Right hindlimb (tissue), 1 donor: ENCODE results near the gene NEK6.

Experiments
- DNase-seq: peaks from one replicate; pipeline ENCODE4 v3.0.0-alpha.2; 2018

Gene NEK6

DNA sequence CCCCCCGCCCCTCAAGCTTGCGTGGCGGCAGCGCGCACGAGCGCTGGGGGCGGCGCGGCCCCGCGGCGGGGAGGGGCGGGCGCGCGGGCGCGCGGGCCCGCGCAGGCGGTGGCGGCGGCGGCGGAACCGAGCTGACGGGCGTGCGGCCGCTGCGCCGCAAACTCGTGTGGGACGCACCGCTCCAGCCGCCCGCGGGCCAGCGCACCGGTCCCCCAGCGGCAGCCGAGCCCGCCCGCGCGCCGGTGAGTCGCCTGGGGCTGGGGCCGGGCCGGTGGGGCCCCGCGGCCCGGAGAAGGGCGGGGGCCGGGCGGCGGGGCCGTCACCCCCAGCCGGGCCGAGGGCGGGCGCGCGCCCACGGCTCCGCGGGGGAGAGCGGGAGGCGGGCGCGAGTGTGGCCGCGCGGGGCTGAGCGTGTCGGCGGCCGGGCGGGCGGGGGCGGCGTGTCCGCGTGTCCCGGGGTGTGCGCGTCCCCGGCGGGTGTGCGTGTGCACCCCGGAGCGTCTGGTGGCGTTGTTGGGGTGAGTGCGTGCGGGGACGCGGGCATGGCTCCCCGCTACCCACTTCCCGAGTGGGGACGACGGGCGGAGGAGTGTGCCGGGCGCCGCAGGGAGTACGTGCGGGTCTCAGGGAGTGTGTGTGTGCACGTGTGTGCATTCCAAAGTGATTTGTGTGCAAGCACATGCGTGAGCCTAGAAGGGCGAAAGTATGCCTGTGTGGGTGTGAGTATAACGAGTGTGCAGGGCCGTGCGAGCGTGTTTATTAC lies at the start of gene NEK6:
Gene NEK6, plus strand, starts transcription at position 106 of the 763 bp plus-strand sequence. CDS start 44,016 bp downstream, outside the sequence.
- peak; percentile 64 for DNase-seq

DNA sequence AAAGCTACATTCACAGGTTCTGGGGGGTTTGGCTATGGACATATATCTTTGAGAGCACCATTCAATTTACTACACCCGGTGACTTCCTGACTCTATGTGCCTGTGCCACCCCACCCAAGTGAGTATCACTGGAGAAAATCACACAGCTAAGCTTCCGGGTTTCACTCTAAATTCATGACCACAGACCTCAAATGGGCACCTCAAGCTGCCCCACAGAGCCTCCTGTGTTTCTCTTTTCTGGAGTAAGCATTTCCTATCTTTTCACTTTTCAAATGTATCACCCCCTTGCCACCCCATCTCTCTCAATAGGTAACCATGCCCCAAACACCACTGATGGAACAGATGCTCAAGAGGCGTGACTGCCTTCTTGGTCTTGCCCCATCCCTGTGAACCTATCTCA lies 49.2 kb upstream of the NEK6 start:
- DNase-seq = no peak

DNA sequence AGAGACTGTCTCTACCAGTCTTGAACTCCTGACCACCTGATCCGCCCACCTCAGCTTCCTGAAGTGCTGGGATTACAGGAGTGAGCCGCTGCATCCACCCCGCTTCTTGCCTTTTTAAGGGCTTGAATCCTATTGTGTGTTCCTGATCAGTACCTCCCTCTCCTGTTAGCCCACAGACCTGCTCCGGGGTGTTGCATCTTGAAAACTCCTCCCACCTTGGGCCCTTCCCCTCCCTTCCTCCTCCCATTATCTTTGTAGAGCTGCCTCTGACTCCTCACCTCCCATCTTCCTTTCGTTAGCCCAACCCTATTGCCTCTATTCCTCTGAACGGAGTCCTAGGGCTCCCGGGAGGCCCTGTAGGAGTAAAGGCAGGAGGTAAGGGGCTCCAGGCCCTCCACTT lies 48.5 kb upstream of the NEK6 start:
- no peak for DNase-seq

DNA sequence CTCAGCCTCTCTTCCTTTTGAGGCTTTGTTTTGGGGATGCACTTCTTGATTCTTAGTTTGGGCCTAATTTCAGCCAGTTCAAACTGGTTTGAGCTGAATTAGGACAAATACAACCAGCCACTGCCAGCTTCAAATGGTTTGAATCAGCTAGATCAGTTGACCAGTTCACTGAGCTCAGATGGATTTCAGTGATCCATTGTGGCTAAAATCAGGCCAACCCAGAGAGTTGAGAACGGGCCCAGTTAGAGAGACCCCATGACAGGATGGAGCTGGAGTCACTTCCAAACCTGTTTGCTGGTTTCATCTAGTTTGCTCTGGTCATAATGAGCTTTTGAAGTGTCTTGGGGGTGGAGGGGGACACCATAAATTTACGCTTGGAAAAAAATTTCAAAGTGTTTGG lies 48.0 kb upstream of the NEK6 start:
- DNase-seq = no peak

DNA sequence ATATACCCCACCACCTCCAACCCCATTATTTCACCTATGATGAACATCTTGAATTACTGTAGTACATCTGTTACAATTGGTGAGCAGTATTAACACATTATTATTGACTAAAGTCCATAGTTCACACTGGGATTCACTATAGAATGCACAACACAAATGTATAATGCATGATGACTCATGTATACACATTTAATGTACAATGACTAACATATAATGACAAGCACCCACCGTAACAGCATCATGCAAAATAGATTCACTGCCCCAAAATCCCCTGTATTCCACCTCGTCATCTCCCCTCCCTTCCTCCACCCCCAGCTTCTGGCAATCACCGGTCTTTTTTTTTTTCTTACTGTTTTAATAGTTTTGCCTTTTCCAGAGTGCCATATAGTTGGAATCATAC lies 47.1 kb upstream of the NEK6 start:
- no peak for DNase-seq

DNA sequence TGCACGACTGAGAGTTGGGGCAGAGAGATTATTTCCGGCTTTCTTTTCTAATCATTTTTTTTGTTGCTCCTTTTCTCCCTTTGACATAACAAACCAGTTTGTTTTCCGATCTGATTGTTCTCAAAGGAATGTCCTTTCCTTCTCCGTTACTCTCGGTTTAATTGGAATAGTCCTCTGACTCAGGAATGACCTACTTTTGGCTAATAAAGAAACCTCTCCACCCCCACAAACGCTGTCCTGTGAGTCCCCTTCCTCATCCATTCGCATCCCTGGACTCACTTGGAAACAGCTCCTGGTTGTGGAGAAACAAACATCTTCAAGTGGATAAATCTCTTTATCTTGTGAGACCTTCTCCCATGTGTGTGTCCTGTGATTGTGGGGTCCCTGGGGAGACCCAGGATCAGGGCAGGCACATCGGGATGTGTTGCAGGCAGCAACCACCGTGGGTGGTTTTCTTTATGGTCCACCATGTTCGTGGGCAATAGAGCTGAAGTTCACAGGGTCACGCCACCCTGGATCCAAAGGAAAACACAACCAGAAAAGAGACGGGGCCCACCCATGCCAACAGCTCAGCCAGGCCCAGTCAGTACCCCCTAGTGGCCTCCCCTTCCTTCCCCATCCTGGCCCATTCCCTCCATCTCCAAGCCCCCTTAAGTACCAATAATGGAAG lies 45.2 kb upstream of the NEK6 start:
- DNase-seq = no peak

DNA sequence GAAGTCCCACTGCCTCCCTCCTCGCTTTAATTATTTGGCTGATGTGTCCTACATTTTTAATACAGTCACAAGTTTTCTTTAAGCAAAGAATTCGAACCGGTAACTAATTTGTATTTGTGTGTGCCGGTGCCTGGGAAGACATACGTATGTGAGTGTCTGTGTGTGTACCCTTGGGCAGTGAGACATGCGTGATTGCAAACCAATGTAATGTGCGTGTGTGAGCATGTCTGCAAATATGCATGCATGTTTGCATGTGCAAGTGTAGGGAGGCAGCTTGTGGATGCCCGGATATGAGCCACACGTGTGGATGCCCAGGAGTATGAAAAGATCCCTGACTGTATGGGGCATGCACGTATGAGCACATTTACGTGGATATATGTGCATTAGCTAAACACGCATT lies 44.4 kb upstream of the NEK6 start:
- DNase-seq = no peak

DNA sequence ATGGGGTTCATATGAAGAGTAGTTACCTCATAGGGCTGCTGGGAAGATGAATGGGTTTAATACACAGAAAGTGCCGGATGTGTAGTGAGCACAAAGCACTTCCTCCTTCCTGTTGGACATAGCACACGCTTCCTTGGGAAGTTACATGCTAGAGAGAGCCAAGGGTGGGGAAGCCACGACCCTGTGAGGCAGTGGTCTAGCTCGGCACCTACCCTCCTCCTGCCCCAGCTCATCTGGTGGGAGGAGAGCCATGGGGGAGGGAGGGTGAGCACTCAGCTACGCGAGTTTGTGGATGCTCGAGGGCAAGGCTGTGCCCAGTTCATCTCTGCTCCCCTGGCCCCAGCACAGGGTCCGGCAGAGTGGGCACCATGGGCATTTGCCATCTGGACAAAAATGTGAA lies 43.6 kb upstream of the NEK6 start:
- no peak for DNase-seq

DNA sequence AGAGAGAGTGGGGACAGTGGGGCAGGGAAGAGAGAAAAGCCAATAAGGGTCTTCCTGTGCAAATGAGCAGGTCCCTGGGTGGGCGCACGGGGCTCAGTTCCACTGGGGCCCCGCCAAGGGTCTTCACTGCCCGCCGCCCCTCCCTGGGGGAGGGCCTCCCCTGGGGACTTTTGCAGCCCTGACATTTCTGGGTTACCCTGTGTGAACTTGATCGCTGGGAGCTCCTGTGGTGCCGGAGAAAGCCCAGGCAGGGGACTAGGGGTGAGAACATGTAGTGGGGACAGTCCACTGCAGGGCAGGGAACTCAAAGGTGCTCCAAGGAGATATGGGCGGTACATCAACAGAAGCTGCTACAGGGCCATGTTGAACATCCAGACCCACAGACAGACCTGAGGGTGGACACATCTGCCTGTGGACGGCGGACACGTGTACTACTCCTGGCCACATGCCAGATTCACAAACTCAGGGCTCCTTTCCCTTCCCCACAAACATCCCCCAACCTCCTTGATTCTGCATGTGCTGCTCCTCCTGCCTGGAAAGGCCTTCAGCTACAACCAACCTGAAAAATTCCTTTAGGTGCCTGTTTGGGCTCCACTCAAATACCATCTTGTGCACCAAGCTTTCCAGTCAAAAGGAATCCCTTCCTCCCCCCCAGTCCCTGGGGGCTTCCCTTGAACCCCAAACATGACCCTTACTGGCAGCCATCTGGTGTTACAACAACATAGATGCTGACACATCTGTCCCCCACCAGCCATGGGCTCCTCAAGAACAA lies 43.0 kb upstream of the NEK6 start:
- no peak for DNase-seq

DNA sequence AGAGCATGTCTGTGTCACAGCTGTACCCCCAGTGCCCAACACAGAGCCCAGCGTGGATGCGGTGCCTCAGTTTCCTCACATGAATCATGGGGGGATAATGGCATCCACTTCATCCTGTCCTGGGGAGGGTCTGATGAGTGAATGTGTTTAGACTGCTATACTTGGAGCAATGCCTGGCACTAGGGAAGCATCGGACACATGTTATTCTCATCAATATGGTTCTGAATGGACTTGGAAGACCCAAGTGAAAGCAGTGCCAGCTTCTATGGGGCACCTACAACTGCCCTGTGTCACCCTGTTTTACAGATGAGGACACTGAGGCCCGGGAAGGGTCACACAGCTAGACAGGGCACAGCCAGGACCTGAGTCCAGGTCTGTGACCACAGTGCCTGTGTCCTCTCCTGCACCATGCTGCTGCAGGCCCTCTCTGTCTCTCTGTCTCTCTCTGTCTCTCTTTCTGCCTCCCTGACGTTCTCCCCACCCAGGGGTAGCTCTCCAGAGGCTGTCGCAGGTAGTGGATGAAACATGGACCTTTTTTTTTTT lies 42.3 kb upstream of the NEK6 start:
- no peak for DNase-seq

DNA sequence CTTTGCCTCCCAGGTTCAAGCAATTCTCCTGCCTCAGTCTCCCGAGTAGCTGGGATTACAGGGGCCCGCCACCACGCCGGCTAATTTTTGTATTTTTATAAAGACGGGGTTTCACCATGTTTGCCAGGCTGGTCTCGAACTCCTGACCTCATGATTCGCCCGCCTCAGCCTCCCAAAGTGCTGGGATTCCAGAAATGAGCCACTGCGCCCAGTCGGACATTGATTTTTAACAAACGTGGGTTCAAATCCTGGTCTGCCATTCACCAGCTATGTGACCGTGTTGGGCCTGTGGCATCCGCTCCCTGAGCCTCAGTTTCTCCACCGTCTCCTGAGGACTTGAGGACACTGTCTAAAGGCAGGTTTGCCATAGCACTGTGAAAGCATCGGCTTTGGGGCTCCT lies 41.8 kb upstream of the NEK6 start:
- no peak for DNase-seq

DNA sequence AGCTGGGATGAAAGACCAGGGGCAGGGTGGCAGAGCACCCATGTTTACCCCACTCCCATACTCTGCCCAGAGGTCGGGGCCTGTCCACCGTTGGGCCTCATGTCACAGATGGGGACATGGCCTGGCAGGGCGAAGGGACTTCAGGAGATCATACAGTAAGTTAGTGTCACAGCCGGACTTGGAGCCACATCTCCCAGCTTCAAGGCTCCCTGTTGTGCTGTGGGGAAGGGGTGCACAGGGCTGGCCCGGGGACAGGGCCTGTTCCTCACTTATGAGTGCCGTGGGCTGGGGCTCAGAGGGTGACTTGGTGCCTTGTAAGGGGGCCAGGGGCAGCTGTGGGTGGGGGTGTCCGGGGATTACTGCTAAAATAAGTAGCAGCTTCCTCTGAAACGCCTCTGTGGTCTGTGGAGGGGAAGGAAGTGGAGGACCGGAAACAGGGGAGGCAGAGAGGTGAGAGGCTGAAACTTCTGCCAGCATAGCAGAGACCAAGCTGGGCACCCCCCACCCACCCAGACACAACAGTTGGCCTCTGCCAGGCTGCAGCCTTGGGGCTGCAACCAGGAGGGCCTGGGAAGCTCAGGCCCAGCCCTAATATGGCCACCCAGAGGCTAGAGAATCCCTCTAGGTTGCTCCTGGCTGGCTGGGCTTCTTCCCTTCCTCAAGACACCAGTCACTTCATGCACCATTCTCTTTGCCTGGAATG lies 41.1 kb upstream of the NEK6 start:
- no peak for DNase-seq

DNA sequence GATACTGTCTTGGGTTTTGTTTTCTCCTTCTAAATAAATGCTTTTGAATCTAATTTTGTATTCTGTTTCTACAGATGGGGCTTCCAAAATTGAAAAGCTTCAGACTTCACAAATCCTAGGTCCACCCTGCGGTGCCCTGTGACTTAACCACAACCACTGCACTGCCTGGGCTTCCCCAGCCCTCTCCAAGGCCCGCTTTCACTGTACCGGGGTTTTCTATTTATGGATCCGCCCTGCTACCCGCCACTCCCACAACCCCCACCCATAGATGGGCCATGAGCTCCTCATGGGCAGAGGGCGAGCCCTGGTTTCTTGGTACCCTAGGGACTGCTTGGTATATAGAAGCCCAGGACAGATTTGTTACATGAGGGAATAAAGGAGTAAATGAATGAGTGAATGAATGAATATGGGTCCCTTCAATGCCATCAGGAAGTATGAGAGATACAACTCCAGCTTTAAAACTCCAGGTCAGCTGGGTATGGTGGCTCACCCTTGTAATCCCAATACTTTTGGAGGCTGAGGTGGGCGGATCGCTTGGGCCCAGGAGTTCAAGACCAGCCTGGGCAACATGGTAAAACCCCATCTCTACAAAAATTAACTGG lies 39.8 kb upstream of the NEK6 start:
- DNase-seq = no peak

DNA sequence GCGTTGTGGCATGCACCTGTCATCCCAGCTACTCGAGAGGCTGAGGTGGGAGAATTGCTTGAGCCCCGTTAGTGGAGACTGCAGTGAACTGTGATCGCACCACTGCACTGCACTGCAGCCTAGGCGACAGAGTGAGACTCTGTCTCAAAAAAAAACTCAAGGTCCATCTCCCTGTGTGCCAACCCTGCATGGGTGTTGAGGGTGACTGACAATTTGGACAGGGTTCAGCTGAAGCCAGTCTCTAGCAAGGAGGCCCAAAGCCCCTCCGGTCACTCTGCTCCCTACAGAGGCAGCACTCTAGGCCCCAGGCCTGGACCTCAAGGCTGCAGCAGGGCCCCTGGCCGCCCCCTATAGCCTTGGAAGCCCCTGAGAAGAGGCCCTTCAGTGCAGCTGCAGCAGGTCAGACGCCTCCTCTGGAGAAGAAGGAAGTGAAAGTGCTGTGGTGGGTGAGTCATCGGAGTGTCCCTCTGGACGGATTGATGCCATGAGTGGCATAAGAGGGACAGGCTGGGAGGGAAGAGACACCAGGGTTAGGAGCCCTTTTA lies 39.2 kb upstream of the NEK6 start:
- DNase-seq = no peak

DNA sequence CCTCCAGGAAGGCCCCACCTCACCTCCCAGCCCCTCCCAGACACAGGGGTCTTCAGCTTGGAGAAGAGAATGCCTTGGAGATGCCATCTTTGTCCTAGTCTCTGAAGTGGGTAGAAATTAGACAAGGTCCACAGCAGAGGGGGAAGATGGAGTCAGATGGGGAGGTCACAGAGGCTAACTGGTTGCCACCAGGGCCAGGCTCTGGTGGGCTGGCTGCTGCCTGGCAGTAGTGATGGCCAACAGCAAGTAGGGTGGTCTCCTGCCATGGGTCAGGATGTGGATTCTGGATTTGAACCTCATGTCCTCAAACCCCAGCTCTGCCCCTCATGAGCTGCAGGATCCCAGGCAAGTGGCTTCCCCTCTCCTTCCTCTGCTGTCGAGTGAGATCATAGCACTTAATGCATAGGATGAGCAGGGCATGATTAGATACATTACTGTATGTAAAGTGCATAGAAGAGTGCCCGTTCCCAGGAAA lies 38.7 kb upstream of the NEK6 start:
- no peak for DNase-seq

DNA sequence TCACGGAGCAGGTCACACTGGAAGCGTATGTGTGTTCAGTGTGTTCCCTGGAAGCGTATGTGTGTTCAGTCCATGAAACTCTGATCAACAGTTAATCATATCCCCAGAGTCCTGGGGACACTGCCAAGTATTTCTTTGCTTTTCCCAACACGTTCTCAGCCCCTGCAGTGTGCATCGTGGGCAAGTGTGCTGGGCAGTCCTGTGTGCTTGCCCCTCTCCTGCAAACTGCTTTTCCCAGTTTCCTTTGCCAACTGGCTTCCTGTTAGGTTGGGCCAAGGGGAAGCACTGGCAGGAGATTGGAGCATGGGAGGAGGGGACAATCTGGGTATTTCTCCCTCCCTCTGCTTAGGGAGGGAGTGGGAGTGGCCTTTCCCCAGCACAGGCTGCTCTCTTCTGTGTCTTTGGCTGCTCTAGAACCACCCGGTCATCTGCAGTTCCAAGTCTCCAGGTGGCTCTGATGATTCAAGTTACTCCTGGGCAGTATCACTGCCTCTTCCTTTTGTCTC lies 36.8 kb upstream of the NEK6 start:
- peak; percentile 54 for DNase-seq

DNA sequence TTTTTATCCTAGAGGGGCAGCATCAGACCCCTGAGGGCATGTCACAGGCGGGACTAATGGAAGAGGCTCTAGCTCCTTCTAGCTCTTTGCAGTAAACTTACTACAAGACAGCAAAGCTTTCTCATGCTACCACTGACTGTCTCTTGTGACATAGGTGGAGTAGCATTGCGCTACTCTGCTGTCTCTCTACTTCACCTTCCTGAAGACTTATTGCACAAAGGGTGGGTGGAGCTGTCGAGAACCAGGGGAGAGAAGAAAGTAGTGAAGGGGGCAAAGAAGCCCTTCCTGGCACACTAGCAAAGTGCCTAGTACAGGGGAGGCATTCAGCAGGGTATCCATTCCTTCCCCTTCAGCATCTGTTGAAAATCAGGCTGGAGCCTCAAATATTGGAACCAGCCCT lies 36.1 kb upstream of the NEK6 start:
- DNase-seq = no peak

DNA sequence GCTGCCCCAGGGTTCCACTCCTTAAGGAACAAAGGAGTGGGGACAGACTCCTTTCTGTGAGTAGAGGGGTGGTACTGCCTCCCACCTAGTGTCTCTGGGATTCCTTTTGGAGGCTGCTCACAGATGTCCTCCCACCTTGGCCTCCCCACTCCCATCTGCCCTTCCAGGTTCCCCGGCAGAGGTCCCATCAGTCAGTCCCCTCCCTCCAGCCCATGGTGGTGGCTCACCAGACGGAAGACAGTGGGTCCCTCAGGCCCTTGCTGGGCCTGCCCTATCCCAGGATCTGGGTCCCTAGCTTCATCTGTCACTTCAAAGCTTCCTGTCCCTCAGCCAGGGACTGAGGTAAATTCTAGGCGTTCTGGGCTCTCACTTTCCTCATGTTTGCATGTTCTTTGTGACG lies 35.6 kb upstream of the NEK6 start:
- DNase-seq = no peak

DNA sequence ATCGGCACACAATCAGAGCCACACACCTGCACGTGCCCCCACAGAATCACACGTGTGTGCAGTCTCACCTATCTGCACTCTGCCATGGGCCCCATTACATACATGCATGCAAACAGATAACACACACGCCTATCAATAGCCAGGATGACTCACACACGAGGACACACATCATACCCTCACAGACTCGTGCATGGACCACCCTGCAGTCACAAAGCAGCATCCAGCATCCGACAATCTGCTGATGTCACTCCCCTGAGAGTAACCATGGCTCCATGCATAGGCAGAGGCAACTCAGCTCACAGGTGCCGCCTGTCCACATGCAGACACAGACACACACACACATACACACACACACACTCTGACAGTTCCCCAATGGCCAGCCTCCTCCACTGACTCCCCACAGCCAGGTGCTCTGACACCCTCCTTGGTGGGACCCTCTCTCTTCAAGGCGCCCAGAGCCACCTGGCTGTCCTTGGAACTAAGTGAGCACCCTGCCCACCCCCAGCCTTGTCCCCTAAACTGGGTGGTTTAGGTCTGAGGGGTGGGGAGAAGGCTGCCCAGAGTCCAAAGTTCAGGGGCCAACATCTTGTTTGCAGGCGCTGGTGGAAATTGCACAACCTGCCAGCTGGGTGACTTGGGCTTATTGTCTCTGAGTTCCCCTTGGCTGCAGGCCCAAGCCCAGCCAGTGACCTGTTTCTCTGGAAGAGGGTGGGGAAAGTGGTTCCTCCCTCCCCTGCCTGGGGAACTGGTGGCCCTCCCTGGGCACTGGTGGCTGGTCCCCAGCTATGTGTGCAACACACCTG lies 34.6 kb upstream of the NEK6 start:
- peak; percentile 53 for DNase-seq

DNA sequence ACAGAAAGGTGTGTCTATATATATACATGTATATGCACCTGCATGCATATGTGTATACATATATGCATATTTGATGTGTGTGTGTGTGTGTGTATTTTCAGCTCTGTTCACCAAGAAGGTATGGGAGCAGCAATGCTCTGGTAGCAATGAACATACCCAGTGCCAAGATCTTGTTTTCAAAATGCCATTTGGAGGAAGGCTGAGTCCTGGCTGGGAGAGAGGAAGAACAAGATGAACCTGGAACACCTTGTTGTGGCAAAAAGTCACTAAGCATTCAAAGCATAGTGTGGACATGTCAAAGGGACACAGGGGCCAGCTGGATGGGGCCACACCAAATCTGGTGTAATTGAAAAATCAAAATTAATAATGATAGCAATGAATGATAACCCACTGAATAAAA lies 31.8 kb upstream of the NEK6 start:
- DNase-seq = no peak

DNA sequence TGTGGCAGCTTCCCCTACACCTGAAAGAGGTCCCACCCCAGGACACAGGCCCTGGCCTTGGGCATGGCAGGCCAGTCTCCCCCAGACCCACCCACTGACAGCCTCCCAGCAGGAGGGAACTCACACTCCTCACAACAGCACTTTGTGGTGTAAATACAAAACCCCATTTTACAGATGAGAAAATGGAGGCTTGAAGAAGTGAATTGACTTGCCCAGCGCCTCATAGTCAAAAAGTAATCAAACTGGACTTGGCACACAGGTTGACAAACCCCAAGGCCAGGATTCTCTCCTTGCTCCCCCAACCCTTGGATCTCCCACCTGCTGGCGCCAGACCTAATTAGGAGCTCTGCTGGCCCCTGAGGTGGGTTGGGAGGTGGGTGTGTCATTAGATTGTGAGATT lies 29.2 kb upstream of the NEK6 start:
- no peak for DNase-seq
